Activated gamma-delta T cell (primary cell): ENCODE results near the gene BAIAP2L2.
"Not testable (repeated sequence)": the region's sequence is repeated elsewhere in the genome, so short reads cannot be mapped to it uniquely, and the experiment has no call there.

Experiments
- DNase-seq: peaks from one replicate; lab custom pipeline; 2025; lab: John Stamatoyannopoulos, UW
- total RNA-seq, 2 donors: gene quantifications; one replicate each; lab custom pipeline; 2026; lab: John Stamatoyannopoulos, UW

The BAIAP2L2 gene, protein sequence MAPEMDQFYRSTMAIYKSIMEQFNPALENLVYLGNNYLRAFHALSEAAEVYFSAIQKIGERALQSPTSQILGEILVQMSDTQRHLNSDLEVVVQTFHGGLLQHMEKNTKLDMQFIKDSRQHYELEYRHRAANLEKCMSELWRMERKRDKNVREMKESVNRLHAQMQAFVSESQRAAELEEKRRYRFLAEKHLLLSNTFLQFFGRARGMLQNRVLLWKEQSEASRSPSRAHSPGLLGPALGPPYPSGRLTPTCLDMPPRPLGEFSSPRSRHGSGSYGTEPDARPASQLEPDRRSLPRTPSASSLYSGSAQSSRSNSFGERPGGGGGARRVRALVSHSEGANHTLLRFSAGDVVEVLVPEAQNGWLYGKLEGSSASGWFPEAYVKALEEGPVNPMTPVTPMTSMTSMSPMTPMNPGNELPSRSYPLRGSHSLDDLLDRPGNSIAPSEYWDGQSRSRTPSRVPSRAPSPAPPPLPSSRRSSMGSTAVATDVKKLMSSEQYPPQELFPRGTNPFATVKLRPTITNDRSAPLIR
- total RNA-seq, result 2.0 to 2.6 reads per million in 2 donors

DNA sequence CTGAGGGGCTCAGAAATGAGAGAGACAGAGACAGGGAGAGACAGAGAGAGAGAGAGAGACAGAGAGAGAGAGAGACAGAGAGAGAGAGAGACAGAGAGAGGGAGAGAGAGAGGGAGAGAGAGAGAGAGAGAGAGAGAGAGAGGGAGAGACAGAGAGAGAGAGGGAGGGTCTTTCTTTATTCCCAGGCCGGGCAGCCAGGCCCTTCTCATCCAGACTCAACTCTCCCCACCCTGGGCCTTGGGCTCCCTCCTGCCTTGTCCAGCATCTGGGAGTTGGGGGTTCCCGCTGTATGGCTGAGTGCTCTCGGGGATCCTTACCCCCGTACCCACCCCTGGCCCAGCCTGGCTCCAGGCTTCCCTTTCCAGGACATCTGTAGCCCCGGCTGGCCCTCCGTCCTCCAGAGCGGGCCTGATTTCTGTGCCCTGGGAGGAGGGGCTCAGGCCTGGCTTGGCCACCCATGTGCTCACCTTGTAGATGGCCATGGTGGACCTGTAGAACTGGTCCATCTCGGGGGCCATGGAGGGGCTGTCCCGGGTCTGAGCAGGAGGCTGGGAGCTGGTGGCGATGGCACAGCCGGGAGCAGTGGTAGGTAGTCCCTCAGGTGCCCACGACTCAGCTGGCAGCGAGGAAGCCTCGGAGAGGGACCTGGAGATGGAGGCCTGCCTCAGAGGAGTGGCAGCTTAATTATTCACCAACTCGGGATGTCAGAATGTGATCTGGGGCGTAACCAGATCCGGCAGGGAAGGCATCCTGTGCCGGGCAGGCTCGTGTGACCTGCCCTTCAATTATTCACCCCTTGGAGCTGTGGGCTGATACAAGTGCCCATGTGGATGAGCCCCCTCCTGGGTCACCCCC, at the start of gene BAIAP2L2:
TSS of gene BAIAP2L2 (minus strand) at position 677 of the 855 bp plus-strand sequence. CDS start at position 518, 159 bp downstream.
- no peak for DNase-seq

DNA sequence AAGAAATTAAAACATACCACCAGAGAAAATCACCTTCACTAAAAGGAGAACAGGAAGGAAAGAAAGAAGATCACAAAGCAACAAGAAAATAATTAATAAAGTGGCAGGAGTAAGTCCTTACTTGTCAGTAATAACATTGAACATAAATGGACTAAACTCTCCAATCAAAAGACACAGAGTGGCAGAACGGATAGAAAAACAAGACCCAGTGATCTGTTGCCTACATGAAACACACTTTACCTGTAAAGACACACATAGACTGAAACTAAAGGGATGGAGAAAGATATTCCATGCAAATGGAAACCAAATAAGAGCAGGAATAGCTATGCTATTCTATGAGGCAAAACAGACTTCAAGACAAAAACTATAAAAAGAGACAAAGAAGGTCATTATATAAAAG, 45.2 kb upstream of the BAIAP2L2 start:
- no peak for DNase-seq

DNA sequence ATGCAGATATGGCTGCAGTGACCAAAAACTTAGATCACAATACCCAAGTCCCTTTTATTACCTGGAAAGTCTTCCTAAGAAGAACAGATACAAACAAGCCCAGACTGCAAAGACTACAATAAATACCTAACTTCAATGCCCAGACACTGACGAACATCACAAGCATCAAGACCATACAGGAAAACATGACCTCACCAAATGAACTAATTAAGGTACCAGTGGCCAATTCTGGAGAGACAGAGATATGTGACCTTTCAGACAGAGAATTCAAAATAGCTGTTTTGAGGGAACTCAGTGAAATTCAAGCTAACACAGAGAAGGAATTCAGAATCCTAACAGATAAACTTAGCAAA, 44.1 kb upstream of the BAIAP2L2 start:
- not testable (repeated sequence) for DNase-seq

DNA sequence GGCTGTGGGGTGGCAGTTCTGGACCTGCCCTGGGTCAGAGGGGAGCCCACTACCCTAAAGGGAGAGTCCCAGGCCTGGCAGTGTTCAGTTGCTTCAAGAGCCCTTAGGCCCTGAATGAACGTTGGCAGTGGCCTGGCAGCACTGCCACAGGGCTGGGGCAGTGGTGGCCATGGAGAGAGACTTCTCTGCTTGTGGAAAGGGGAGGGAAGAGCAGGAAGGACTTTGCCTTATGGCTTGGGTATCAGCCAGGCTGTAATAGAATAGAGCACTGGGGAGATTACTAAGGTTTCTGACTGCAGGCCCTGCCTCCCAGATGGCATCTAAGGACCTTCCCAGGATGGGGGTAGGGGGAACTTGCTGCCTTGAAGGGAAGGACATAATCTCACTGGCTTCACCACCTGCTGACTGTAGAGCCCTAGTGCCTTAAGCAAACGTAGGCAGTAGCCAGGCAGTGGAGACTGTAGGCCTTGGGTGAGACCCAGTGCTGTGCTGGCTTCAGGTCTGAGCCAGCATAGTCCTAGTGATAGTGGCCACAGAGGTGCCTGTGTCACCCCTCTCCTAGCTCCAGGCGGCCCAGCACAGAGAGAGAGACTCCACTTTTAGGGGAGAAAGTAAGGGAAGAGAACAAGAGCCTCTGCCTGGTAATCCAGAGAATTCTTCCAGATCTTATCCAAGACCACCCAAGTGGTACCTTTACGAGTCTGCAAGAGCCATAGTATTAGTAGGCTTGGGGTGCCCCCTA, 43.5 kb upstream of the BAIAP2L2 start:
- no peak for DNase-seq

DNA sequence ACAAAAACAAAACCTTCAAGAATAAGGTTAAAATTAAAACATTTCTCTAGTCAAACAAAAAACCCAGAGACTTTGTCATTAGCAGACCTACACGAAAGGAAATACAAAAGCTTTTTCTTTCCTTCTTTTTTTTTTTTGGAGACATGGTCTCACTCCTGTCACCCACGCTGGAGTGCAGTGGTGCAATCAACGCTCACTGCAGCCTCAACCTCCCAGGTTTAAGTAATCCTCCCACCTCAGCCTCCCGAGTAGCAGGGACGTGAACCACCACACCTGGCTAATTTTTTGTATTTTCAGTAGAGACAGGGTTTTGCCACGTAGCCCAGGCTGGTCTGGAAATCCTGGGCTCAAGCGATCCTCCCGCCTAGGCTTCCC, 40.6 kb upstream of the BAIAP2L2 start:
- DNase-seq, result no peak

DNA sequence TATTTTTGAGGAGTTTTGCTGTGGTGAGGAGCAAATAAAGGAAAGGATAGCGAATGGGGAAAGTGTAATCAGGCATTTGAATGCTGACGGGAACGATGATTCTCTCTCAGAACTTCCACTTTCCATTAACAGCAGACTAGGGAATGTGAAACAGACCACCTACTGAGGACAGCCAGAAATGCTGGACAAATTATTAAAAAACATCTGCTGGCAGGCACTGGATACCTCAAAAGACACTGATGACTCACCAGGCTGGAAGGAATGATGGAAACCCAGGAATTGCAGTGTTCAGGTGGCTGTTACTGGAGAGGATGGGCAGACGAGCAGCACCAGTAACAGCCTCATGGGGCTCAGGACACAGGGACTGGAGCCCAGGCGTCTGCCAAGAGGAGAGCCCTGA, 37.8 kb upstream of the BAIAP2L2 start:
- DNase-seq, result no peak

DNA sequence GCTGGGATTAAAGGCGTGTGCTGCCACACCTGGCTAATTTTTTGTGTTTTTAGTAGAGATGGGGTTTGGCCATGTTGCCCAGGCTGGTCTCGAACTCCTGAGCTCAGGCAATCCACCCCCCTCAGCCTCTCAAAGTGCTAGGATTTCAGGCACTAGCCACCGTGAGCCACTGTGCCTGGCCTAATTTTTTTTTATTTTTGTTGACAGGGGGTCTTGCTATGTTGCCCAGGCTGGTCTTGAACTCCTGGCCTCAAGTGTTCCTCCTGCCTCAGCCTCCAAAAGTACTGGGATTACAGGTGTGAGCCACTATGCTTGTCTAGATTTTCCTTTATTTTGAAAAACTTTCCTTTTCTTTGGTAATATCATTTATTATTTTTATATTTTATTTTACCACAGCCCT, 35.7 kb upstream of the BAIAP2L2 start:
- not testable (repeated sequence) for DNase-seq

DNA sequence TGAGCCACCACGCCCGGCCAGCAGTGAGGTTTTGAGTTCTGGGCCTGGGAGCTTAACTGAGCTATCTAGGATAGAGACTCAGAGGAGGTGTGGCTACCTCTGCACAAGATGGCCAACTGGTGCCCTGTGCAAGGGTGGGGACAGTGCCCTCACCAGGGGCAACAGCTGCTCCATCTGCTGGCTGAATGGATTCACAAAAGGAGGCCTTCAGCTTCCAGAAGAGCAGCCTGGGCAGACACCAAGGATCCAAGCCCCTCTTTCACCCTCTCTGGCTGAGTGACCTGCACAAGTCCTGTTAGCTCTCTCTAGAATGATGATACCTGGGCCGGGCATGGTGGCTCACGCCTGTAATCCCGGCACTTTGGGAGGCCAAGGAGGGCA, 33.5 kb upstream of the BAIAP2L2 start:
- no peak for DNase-seq

DNA sequence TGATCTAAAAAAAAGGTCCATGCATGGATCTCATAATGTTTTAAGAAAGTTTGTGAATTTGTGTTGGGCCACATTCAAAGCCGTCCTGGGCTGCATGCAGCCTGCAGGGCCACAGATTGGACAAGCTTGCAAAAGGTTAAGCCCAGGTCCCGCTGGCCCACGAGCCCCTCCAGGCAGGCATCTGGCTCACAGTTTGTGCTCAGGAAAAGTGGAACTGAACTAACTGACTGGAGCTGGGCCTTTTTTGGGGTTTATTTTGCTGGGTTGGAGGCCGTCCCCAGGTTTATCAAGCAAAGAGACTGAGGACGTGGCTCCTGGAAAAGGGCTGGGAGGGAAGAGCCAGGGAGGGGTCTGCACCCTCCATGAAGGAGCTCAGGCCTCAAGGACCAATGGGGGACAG, 32.1 kb upstream of the BAIAP2L2 start:
- no peak for DNase-seq

DNA sequence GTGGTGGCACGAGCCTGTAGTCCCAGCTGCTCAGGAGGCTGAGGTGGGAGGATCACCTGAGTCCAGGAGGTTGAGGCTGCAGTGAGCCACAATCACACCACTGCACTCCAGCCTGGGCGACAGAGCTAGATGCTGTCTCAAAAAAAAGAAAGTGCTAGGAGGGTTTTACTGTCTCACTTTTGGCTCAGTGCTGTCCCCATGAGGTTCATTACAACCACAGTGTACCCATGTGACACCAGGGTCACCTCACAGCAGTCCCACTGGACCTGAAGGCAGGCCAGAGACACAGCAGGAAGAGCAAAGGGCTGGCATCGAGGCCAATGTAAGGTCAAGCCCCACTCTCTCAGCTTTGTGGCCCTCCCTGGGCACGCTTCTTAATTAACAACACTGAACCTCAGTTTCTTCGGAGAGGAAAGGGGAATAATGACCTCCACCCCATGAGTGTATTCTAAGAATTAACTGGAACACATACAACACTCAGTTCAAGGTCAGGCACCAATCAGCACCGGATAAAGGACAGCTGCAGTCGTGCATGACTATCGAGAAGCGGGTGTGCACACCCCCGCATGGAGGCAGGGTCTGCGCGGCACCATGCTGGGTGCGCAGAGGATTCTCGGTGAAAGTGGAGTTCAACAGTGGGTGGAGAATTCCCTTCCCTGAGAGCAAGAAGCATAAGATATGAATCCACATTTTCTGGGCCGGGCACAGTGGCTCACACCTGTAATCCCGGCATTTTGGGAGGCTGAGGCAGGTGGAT, 30.9 kb upstream of the BAIAP2L2 start:
- DNase-seq, result no peak

DNA sequence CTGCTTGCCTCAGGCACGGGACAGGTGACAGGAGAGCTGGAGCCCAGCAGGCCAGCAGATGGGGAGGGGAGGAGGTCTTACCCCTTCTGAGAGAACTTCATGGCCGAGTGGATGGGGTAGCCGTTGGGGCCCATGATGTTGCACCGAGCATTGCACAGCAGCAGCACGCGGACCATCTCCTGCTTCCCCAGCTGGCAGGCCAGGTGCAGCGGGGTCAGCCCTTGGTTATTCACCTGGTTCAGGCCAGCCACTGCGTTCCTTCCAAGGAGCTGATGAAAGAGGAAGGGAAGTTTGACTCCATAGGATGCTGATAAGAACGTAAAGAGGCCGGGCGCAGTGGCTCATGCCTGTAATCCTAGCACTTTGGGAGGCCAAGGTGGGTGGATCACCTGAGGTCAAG, 29.4 kb upstream of the BAIAP2L2 start:
- DNase-seq, result no peak

DNA sequence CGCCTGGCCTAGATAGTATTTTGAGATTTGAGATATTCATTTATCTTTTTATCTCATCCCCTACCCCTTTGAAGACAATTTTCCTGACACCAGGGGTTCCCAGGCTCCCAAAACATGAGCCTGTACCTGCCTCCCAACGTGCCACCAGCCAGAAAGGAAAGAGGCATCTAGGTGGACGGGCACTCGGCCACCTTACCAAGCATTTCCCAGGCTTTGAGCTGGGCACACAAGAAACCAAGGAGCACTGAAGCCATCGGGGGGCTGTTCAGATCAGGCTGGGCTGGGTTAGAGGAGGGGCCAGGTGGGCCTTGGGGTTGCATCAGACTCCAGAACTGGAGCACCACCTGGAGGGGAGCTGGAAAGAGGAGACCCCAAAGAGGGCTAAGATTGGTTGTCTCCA, 28.5 kb upstream of the BAIAP2L2 start:
- no peak for DNase-seq

DNA sequence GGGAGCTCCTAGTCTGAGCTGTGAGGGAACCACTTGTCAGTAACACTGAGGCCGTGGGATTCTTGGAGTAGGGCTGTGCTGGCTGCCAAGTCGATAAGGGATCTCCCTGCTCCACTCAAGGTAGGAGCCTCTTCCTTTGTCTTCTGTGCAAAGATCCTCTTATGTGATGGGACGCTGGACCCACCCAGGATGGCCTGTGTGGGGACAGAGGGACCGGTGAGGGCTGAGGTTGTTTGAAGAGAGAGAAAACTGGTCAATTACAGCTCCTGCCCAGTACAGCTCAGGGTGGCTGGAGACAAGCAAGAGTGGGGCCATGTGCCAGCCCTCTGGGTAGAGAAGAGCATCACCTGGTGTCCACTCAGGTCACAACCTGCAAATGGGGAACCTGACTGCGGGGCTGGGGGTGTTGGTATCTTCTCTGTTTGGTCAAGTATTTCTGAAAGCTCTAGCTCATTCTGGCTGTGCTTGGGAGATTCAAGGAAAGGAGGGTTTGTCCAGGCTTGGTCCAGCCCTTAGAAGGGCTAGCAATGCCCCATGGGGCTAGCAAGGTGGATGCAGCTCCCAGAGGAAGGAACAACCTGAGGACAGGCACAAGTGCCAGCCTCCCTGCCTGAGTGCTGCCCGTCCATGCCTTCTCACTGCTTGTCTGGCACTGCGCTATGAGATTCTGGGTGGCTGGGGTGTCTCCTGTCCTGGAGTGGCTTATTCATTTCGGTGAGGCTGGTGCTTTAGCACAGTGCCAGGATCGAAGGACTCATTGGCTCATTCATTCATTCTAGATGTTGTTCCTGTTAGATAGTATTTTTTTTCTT, 27.6 kb upstream of the BAIAP2L2 start:
- DNase-seq, result no peak

DNA sequence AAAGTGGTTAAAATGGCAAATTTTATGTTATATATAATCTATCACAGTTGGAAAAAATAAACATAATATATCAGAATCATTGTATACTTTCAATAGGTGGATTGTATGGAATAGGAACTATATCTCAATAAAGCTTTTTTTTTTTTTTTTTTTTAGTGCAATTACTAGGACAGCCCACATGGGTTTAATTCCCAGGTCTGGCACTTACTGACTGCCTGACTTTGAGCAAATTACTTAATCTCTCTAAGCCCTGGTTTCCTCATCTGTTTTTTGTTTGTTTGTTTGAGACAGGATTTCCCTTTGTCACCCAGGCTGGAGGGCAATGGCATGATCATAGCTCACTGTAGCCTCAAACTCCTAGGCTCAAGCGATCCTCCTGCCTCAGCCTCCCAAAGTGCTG, 26.1 kb upstream of the BAIAP2L2 start:
- DNase-seq, result no peak

DNA sequence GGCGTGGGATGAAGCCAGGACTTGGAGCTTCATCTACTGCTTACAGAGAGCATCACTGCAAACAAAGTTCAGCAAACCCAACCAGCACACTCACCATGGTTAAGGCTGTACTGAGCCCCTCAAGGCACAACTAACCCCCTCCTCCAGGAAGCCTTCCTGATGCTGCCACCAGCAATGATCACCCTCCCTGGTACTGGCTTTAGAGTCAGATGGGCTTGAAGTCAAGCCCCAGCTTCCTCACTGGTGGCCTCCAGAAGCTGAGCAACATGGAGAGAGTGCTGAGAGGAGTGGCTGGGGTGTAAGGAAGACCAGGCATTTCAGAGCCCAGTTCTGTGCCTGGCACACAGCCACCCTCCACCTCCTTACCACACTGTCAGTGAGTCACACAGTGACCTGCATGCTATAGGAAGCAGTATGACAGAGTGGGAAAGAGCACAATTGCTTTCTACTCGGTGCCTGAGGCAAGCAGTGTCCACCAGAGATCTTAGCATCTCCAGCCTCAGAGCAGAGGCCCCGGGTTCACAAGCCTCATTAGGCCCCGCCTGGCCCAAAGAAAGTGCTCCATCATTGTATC, 24.7 kb upstream of the BAIAP2L2 start:
- DNase-seq, result no peak

DNA sequence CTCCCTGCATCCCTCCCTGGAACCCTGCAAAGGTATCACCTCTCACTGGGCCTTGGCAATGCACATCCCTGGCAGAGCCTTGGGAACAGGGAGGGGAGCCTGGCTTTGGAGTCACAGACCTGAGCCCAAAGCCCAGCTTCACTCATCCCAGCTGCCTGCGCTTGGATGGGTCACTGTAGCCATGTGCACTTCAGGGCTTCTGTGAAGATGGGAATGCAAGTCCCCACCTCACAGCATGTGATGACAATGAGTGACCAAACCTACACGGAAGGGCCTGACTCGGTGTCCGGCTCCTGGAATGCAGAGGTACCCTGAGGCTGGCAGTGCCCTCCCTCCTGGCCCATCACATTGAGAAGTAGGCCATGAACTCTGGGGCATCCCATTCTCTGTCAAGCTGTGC, 22.8 kb upstream of the BAIAP2L2 start:
- no peak for DNase-seq

DNA sequence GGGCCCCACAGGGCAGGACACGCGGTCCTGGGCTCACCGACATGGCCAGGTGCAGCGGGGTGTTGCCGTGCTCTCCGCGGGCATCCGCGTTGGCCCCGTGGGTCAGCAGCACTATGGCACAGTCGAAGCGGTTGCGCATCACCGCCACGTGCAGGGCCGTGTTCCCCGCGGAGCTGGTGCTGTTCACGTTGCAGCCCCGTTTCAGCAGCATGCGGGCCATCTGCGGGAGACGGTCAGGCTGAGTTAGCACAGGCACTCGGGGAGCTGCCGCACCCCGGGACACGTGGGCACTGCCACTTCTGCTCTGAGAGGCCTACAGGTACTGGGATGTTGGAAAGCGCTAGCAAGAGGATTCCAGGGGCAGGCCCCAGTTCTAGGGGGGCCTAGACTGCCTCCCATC, 22.3 kb upstream of the BAIAP2L2 start:
- no peak for DNase-seq

DNA sequence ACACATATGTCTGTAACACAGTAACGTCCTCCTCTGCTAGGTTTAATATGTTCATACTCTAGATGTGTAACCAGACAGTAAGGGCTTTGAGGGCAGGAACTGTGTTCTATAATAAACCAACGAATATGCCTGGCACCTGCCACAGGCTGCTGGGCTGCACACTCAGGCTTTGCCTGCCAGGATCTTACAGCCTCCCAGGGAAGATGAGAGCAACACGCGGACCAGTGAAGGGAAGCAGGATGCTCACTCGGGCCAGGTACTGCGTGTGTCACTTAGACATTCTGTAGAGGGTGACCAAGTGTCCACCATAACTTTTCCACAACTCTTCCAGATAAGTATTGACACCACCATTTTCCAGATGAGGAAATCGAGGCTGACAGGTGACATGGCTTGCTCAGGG, 21.7 kb upstream of the BAIAP2L2 start:
- DNase-seq, result no peak

DNA sequence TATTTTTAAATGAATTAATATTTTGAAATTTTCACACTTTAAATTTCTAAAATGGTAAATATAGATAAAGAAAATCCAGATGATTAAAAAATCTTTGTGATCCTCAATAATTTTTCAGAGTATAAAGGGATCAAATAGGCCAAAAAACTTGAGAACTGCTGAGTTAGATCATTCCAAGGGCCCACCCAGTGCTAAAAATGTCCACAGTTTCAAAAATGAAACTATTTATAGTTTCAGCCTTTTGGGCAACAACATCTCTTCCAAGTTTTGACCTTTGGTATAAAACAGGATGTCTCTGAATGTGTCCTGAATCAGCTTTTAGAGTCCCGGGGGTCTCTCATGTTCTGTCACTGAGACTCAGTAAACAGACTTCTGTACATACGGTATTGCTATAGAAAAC, 20.9 kb upstream of the BAIAP2L2 start:
- no peak for DNase-seq

DNA sequence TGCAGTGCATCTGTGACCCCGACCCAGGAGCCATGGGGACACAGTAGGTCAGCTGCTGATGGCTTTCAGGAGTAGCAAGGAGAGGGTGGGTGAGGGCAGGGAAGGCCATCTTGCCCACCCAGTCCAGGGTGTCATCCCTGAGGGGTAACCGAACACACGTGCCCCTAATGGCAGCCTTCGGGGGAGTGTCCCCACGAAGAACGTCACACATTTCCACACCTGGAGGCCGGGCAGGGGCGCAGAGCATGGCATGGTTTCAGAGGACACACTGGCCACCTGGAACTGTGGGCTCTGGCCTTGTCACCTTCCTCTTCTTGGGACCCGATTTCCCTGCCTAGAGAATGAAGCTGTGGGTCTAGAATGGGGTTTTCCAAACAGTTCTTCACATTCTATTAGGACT, 19.4 kb upstream of the BAIAP2L2 start:
- no peak for DNase-seq
